Tibial nerve (tissue), 4 donors: ENCODE results near the gene HSPB9. TPM values are rescaled to one million over a fixed set of nuclear protein-coding genes. Genes with fewer than 3 reads are reported as not detected.
"Not testable (repeated sequence)": the region's sequence is repeated elsewhere in the genome, so short reads cannot be mapped to it uniquely, and the experiment has no call there.

Experiments used
- DNase-seq, 2 donors: peaks; one replicate each; pipeline ENCODE4 v3.0.0-alpha.2; 2019; ENCODE audit warnings: low spot score in 2 of 2
- H3K27ac ChIP-seq, 4 donors: fragments of 200-600 bp; sonication (generic) in 3 of 4; one replicate each; pipeline ENCODE4 v1.5.1; 2017 to 2019; ENCODE audit warnings: mild to moderate bottlenecking in 1 of 4
- H3K27me3 ChIP-seq, 2 donors: fragments of 200-600 bp; sonication (generic) in 1 of 2; one replicate each; pipeline versions ENCODE4 v1.5.1 to v1.6.0; 2017 to 2019
- H3K36me3 ChIP-seq, 3 donors: fragments of 200-600 bp; sonication (generic); one replicate each; pipeline ENCODE4 v1.5.1; 2018 to 2019
- H3K4me1 ChIP-seq, 4 donors: fragments of 200-600 bp; sonication (generic) in 3 of 4; one replicate each; pipeline ENCODE4 v1.5.1; 2017 to 2019
- H3K4me3 ChIP-seq, 4 donors: fragments of 200-600 bp; sonication (generic) in 3 of 4; one replicate each; pipeline ENCODE4 v1.5.1; 2017 to 2019; ENCODE audit warnings: mild to moderate bottlenecking in 1 of 4, moderate library complexity in 1 of 4
- H3K9me3 ChIP-seq, 4 donors: fragments of 200-600 bp; sonication (generic) in 3 of 4; one replicate each; pipeline ENCODE4 v1.5.1; 2017 to 2019
- CTCF ChIP-seq, 5 experiments: fragments of 200-600 bp in 3 of 5; fragments of 450-650 bp in 2 of 5; sonication (generic) in 3 of 5; IDR thresholded peaks; one replicate each; pipeline ENCODE4 v1.5.1; 2016 to 2019; ENCODE audit warnings: antibody characterized with exemption in 5 of 5, mild to moderate bottlenecking in 3 of 5, moderate library complexity in 2 of 5
- EP300 ChIP-seq, 2 donors: sonication (generic); formaldehyde crosslinking; IDR thresholded peaks; one replicate each; pipeline ENCODE4 v1.6.1; 2017; ENCODE audit warnings: antibody characterized with exemption in 2 of 2, mild to moderate bottlenecking in 1 of 2
- POLR2A ChIP-seq, 2 donors: fragments of 450-650 bp; IDR thresholded peaks; one replicate each; pipeline ENCODE4 v1.6.1; 2017; ENCODE audit warnings: antibody characterized with exemption in 2 of 2, mild to moderate bottlenecking in 2 of 2, moderate library complexity in 2 of 2
- WGBS, 2 donors: methylation state at CpG; one replicate each; pipeline ENCODE4 v1.1.5; 2018; 5-methylcytosine and 5-hydroxymethylcytosine counted together
- total RNA-seq, 4 donors: library from RNA; depleted of rRNA; stranded (reverse); fragments of >200 nt; gene quantifications; one replicate each; pipeline ENCODE4 v1.1.0, GENCODE V29; 2016

HSPB9 gene
- total RNA-seq, 4 donors from 2014 or later, result 0.22 TPM; not detected in 3

- Histone ChIP-seq H3K27me3 (no peaks in the 10 kb centered on the region), H3K4me3 (no peak overlapping the region), H3K9me3 (no peaks in the 10 kb centered on the region), H3K27ac (peak overlapping the region in 1 of 4 donors; percentile 25), H3K36me3 (peaks cover 0 to 24% (median 0%) of the 10 kb centered on the region in 3 donors), H3K4me1 (peaks cover 0 to 61% (median 23%) of the 10 kb centered on the region in 4 donors)
- no peak for DNase-seq
- TF ChIP-seq CTCF (IDR thresholded peaks at IDR 0.05) (no peak), EP300 (IDR thresholded peaks at IDR 0.05) (no peak), POLR2A (IDR thresholded peaks at IDR 0.05) (no peak)
- WGBS, 2 donors, result 56 to 72% methylated on average over 6 to 8 of the region's 8 CpGs
Observed at GRCh38 chr17:42141382-42141781, 18.8 kb downstream of the HSPB9 start.

GRCh38 chr17:42142371-42142896 is 19.8 kb downstream of the HSPB9 start:
- TF ChIP-seq POLR2A (IDR thresholded peaks at IDR 0.05) (no peak), EP300 (IDR thresholded peaks at IDR 0.05) (no peak), CTCF (IDR thresholded peaks at IDR 0.05) (no peak)
- no peak for DNase-seq
- no peaks in the 10 kb centered on the region for H3K27me3 ChIP-seq
- H3K4me3 ChIP-seq, result no peak overlapping the region
- 46 to 68% methylated on average over 7 of the region's 7 CpGs for WGBS, 2 donors
- H3K9me3 ChIP-seq, result no peaks in the 10 kb centered on the region
- peaks cover 0 to 30% (median 0%) of the 10 kb centered on the region in 3 donors for H3K36me3 ChIP-seq
- H3K27ac ChIP-seq, result peak overlapping the region in 2 of 4 donors; percentile 40 to 55
- peaks cover 0 to 56% (median 20%) of the 10 kb centered on the region in 4 donors for H3K4me1 ChIP-seq

GRCh38 chr17:42143138-42143537 is 20.5 kb downstream of the HSPB9 start:
- peak overlapping the region in 1 of 4 donors; percentile 55 for H3K27ac ChIP-seq
- DNase-seq, H3K4me3 ChIP-seq, H3K9me3 ChIP-seq, H3K27me3 ChIP-seq: not testable (repeated sequence)
- 74 to 77% methylated on average over 4 of the region's 4 CpGs for WGBS, 2 donors
- H3K36me3 ChIP-seq, result peaks cover 0 to 36% (median 0%) of the 10 kb centered on the region in 3 donors
- H3K4me1 ChIP-seq, result peaks cover 0 to 52% (median 20%) of the 10 kb centered on the region in 4 donors

GRCh38 chr17:42146911-42147607 is 24.5 kb downstream of the HSPB9 start:
- no peak for DNase-seq
- WGBS, 2 donors, result 84 to 85% methylated on average over 13 of the region's 13 CpGs
- Histone ChIP-seq H3K4me3 (no peak overlapping the region), H3K27me3 (no peaks in the 10 kb centered on the region), H3K4me1 (peaks cover 0 to 31% (median 15%) of the 10 kb centered on the region in 4 donors), H3K36me3 (peaks cover 0 to 46% (median 0%) of the 10 kb centered on the region in 3 donors), H3K9me3 (no peaks in the 10 kb centered on the region), H3K27ac (no peak overlapping the region)
- no peak for TF ChIP-seq POLR2A (IDR thresholded peaks at IDR 0.05)
- TF ChIP-seq EP300 (IDR thresholded peaks at IDR 0.05), result no peak
- TF ChIP-seq CTCF (IDR thresholded peaks at IDR 0.05), result no peak

GRCh38 chr17:42153919-42154742 is 31.5 kb downstream of the HSPB9 start:
- Histone ChIP-seq H3K4me1 (peaks cover 0 to 44% (median 23%) of the 10 kb centered on the region in 4 donors), H3K4me3 (peak overlapping the region; percentile 73 to 98 (median 84)), H3K36me3 (peaks cover 0 to 14% (median 0%) of the 10 kb centered on the region in 3 donors), H3K9me3 (peaks cover 0 to 8% (median 0%) of the 10 kb centered on the region in 4 donors), H3K27ac (peak overlapping the region; percentile 44 to 89 (median 84)), H3K27me3 (no peaks in the 10 kb centered on the region)
- DNase-seq, result no peak
- TF ChIP-seq EP300 (IDR thresholded peaks at IDR 0.05) (no peak), CTCF (IDR thresholded peaks at IDR 0.05) (no peak), POLR2A (IDR thresholded peaks at IDR 0.05) (no peak)
- 2 to 5% methylated on average over 15 of the region's 15 CpGs for WGBS, 2 donors
